ENCODE data around the gene DNAI4.

The DNAI4 gene

GRCh38 chr1:66925944-66926343 lies 1.3 kb upstream of the DNAI4 start:
- peak overlapping the region; percentile 96 for H3K27ac ChIP-seq (replicated peaks)
- TF ChIP-seq POLR2AphosphoS5 (IDR thresholded peaks at IDR 0.05; ENCODE audit: low read depth), result no peak
- no peak for TF ChIP-seq CTCF (IDR thresholded peaks at IDR 0.05; ENCODE audit: insufficient read depth, low read length)
- TF ChIP-seq GABPA (IDR thresholded peaks at IDR 0.05; ENCODE audit: low read depth), result no peak
- no peak for TF ChIP-seq REST (IDR thresholded peaks at IDR 0.05; ENCODE audit: insufficient replicate concordance, low read depth)
- TF ChIP-seq SPI1 (IDR thresholded peaks at IDR 0.05; ENCODE audit: borderline replicate concordance, low read depth), result no peak
- peak in 1 of 2 experiments; percentile 8 for DNase-seq (ENCODE audit: low read depth in 1 of 2, low spot score in 1 of 2)
- H3K27me3 ChIP-seq (ENCODE audit: insufficient read depth, poor library complexity, severe bottlenecking), result no peaks in the 10 kb centered on the region
- peak overlapping the region; percentile 75 for H3K4me3 ChIP-seq (replicated peaks; ENCODE audit: insufficient read depth, low read length)

GRCh38 chr1:66925558-66925910 lies 878 bp upstream of the DNAI4 start:
- H3K27ac ChIP-seq (replicated peaks), result peak overlapping the region; percentile 96
- H3K4me3 ChIP-seq (replicated peaks; ENCODE audit: insufficient read depth, low read length), result peak overlapping the region; percentile 75
- H3K27me3 ChIP-seq (ENCODE audit: insufficient read depth, poor library complexity, severe bottlenecking), result no peaks in the 10 kb centered on the region
- DNase-seq (ENCODE audit: low read depth in 1 of 2, low spot score in 1 of 2), result no peak
- TF ChIP-seq SPI1 (IDR thresholded peaks at IDR 0.05; ENCODE audit: borderline replicate concordance, low read depth), result no peak
- TF ChIP-seq GABPA (IDR thresholded peaks at IDR 0.05; ENCODE audit: low read depth), result no peak
- TF ChIP-seq REST (IDR thresholded peaks at IDR 0.05; ENCODE audit: insufficient replicate concordance, low read depth), result no peak
- TF ChIP-seq POLR2AphosphoS5 (IDR thresholded peaks at IDR 0.05; ENCODE audit: low read depth), result no peak
- no peak for TF ChIP-seq CTCF (IDR thresholded peaks at IDR 0.05; ENCODE audit: insufficient read depth, low read length)

GRCh38 chr1:66920543-66920942 lies 4.1 kb downstream of the DNAI4 start:
- no peak for DNase-seq (ENCODE audit: low read depth in 1 of 2, low spot score in 1 of 2)
- Histone ChIP-seq H3K27me3 (ENCODE audit: insufficient read depth, poor library complexity, severe bottlenecking) (no peaks in the 10 kb centered on the region), H3K27ac (replicated peaks) (no peak overlapping the region), H3K4me3 (replicated peaks; ENCODE audit: insufficient read depth, low read length) (no peak overlapping the region)
- TF ChIP-seq REST (IDR thresholded peaks at IDR 0.05; ENCODE audit: insufficient replicate concordance, low read depth) (no peak), POLR2AphosphoS5 (IDR thresholded peaks at IDR 0.05; ENCODE audit: low read depth) (no peak), SPI1 (IDR thresholded peaks at IDR 0.05; ENCODE audit: borderline replicate concordance, low read depth) (no peak), CTCF (IDR thresholded peaks at IDR 0.05; ENCODE audit: insufficient read depth, low read length) (no peak), GABPA (IDR thresholded peaks at IDR 0.05; ENCODE audit: low read depth) (no peak)
